Retinal pigment epithelial cell (primary cell): ENCODE results near the gene MED27.
A peak's percentile ranks its signal among the peaks of the same experiment; 100 is the strongest.

Experiments
- DNase-seq: peaks from one replicate; pipeline ENCODE4 v3.0.0-alpha.2; 2010; ENCODE audit warnings: low read depth
- H3K4me3 ChIP-seq: 2 replicates; pipeline ENCODE4 v1.5.1; 2011; ENCODE audit warnings: mild to moderate bottlenecking, low read length, control low read depth, moderate library complexity
- CTCF ChIP-seq: conservative IDR thresholded peaks from 2 replicates; pipeline ENCODE4 v1.5.1; 2011; ENCODE audit warnings: low read depth, low read length, control low read depth, inconsistent platforms

Gene MED27

GRCh38 chr9:131892162-131892707 lies 187.4 kb downstream of the MED27 start:
- no peak for TF ChIP-seq CTCF
- no peak overlapping the region for H3K4me3 ChIP-seq
- DNase-seq = peak; percentile 0

DNA sequence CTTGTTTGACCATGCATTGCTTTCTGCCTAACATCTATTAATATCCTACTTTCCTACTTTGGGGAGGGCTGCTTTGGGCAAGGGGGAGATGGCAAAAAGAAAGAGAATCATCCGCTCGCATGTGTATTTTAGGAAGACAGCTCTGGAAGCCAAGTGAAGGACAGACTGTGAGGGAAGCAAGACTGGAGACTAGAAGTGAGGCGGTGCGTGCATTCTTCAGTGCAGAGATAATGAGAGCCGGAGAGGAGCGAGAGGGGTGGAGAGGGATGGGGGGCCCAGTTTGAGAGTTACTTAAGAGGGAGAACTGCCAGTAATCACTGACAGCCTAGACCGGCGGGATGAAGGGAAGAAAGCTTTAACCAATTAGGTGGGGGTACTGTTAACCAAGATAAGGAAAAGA lies 188.1 kb downstream of the MED27 start:
- no peak overlapping the region for H3K4me3 ChIP-seq
- DNase-seq = no peak
- no peak for TF ChIP-seq CTCF

- no peak for TF ChIP-seq CTCF
- DNase-seq = no peak
- H3K4me3 ChIP-seq = no peak overlapping the region
Observed at GRCh38 chr9:131889437-131890251, 190.0 kb downstream of the MED27 start.

DNA sequence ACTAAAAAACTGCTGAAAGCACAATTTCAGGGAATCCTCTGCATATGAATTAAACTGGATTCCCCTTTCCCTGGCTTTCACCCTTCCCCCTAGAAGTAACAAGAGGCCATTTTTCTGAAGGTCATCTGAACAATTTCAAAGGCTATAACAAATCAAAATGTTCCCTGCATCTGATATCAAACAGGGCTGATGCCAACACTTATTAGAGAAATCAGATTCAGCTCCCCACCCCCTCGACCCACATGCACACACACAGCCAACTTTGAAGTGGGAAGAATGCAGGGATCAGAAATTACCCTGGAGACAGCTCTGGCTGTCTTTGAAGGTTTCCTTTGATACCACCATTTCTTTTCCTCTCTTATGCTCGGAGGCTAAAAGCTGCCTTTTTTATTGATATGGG lies 190.7 kb downstream of the MED27 start:
- no peak for DNase-seq
- TF ChIP-seq CTCF = no peak
- no peak overlapping the region for H3K4me3 ChIP-seq

DNA sequence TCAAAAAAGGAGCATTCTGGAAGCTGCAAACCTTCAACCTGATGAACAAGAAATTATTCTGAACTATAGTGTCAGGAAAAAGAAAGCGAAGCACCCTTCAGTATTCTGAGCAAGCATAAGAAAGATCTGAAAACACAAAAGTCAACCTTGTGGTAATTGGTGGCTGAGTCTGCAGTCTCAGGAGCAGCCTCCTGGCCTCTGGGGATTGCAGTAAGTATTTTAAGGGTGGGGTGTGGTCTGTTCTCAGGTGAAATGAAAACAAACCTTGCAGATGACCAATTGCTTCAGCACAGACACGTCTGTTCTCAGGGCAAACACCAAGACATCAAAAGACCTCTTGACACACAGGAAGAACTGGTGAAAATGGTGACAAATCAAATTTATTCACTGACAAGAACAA lies 192.0 kb downstream of the MED27 start:
- H3K4me3 ChIP-seq = no peak overlapping the region
- no peak for TF ChIP-seq CTCF
- no peak for DNase-seq

DNA sequence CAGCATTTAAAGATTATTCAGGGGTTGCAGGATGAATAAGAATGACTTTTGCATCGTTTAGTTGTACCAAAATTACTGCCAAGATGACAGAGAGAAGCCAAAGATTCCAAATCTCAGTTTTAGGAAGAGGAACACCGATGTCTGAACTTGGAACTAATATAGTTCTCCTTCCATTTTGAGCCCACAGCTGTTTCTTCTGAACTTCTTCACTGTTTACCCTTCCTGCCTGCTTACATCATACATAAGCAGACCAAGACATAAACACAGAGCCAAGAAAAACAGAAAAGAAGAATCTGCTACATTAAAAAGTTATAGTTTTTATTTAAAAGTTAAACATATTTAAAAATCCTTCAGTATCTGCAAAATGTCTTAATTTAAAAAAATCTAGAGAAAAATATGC lies 192.8 kb downstream of the MED27 start:
- no peak for TF ChIP-seq CTCF
- DNase-seq = no peak
- H3K4me3 ChIP-seq = no peak overlapping the region

- no peak for DNase-seq
- no peak for TF ChIP-seq CTCF
Observed at GRCh38 chr9:131885144-131885609, 194.5 kb downstream of the MED27 start.

More at GRCh38 chr9:131885144-131885609, 194.5 kb downstream of the MED27 start:
- no peak overlapping the region for H3K4me3 ChIP-seq
